K562 (cell line): ENCODE results near the gene KHSRP. TPM values are rescaled to one million over a fixed set of nuclear protein-coding genes. Genes with fewer than 3 reads are reported as not detected.

ENCODE experiments used
- ADNP ChIP-seq: fragments of 200-800 bp; sonication (Bioruptor generic); IDR thresholded peaks from 2 replicates; pipeline ENCODE4 v1.6.1; 2016; ENCODE audit warnings: missing genetic modification characterization, missing compliant biosample characterization
- ARID2 ChIP-seq: fragments of 450-650 bp; IDR thresholded peaks from 2 replicates; pipeline ENCODE4 v1.6.1; 2017; ENCODE audit warnings: antibody characterized with exemption, mild to moderate bottlenecking
- CBX1 ChIP-seq: sonication (generic); IDR thresholded peaks from 2 replicates; pipeline ENCODE4 v1.6.1; 2016; ENCODE audit warnings: antibody characterized with exemption, low read depth, mild to moderate bottlenecking
- CREBBP ChIP-seq: IDR thresholded peaks from one replicate; pipeline ENCODE4 v1.6.1; 2012; ENCODE audit warnings: low read depth, mild to moderate bottlenecking, control low read depth, inconsistent platforms, low read length
- ELK3 ChIP-seq: fragments of 450-650 bp; formaldehyde crosslinking; IDR thresholded peaks from 2 replicates; pipeline ENCODE4 v1.4.0; 2020; ENCODE audit warnings: mild to moderate bottlenecking
- ESRRA ChIP-seq: fragments of 450-650 bp; IDR thresholded peaks from 2 replicates; pipeline ENCODE4 v1.6.1; 2014; ENCODE audit warnings: low read depth, mild to moderate bottlenecking, moderate library complexity, borderline replicate concordance
- GATA2 ChIP-seq: sonication (generic); formaldehyde crosslinking; IDR thresholded peaks from 2 replicates; pipeline ENCODE4 v1.4.0; 2020; ENCODE audit warnings: mild to moderate bottlenecking, missing genetic modification reagents
- HCFC1 ChIP-seq: IDR thresholded peaks from 2 replicates; pipeline ENCODE4 v1.6.1; 2012; ENCODE audit warnings: low read depth, low read length, improper control_type of control experiment
- HNRNPLL ChIP-seq: fragments of 200-400 bp; formaldehyde crosslinking; IDR thresholded peaks from 2 replicates; pipeline ENCODE4 v1.6.1; 2017; ENCODE audit warnings: low read length, low read depth, mild to moderate bottlenecking; ENCODE audit not compliant: poor library complexity, severe bottlenecking
- HOMEZ ChIP-seq: fragments of 250-450 bp; sonication (Bioruptor Pico); IDR thresholded peaks from 2 replicates; pipeline ENCODE4 v1.4.0; 2020; ENCODE audit warnings: mild to moderate bottlenecking, moderate library complexity
- IRF1 ChIP-seq: sonication (generic); formaldehyde crosslinking; IDR thresholded peaks from 2 replicates; pipeline ENCODE4 v1.8.0; 2022; ENCODE audit warnings: missing genetic modification reagents, mild to moderate bottlenecking, borderline replicate concordance
- NCOA2 ChIP-seq, 2 experiments: fragments of 450-650 bp; IDR thresholded peaks; 2 replicates each; pipeline ENCODE4 v1.6.1; 2018; ENCODE audit warnings: mild to moderate bottlenecking in 2 of 2, moderate library complexity in 1 of 2; ENCODE audit not compliant: partially characterized antibody in 2 of 2
- NR4A1 ChIP-seq, 2 experiments: fragments of 250-450 bp in 1 of 2; fragments of 450-650 bp in 1 of 2; sonication (Bioruptor Pico) in 1 of 2; IDR thresholded peaks; 2 replicates each; pipeline versions ENCODE4 v1.4.0 to v1.6.1; 2016 to 2020; ENCODE audit warnings: mild to moderate bottlenecking in 2 of 2, missing compliant biosample characterization in 1 of 2, missing genetic modification characterization in 1 of 2, moderate library complexity in 1 of 2
- PRPF4 ChIP-seq: fragments of 200-400 bp; formaldehyde crosslinking; IDR thresholded peaks from one replicate; pipeline ENCODE4 v1.6.1; 2017; ENCODE audit warnings: low read length, low read depth, mild to moderate bottlenecking; ENCODE audit not compliant: insufficient read depth, poor library complexity, severe bottlenecking
- RBM17 ChIP-seq: fragments of 200-400 bp; formaldehyde crosslinking; IDR thresholded peaks from 2 replicates; pipeline ENCODE4 v1.6.1; 2017; ENCODE audit warnings: low read depth, mild to moderate bottlenecking, low read length, borderline replicate concordance
- SLC30A9 ChIP-seq: fragments of 250-450 bp; sonication (Bioruptor Pico); IDR thresholded peaks from 2 replicates; pipeline ENCODE4 v1.8.0; 2022; ENCODE audit warnings: mild to moderate bottlenecking, moderate library complexity
- SRSF3 ChIP-seq: fragments of 200-400 bp; formaldehyde crosslinking; IDR thresholded peaks from 2 replicates; pipeline ENCODE4 v1.6.1; 2016; ENCODE audit warnings: mild to moderate bottlenecking, low read length, moderate library complexity; ENCODE audit not compliant: insufficient read depth
- SRSF7 ChIP-seq: fragments of 200-400 bp; formaldehyde crosslinking; optimal IDR thresholded peaks from 2 replicates; pipeline ENCODE3; 2017; ENCODE audit warnings: mild to moderate bottlenecking, low read depth, low read length
- STAT5A ChIP-seq: IDR thresholded peaks from 2 replicates; pipeline ENCODE4 v1.6.1; 2012; ENCODE audit warnings: low read length, inconsistent platforms, borderline replicate concordance
- ZNF197 ChIP-seq: fragments of 200-800 bp; sonication (Bioruptor generic); IDR thresholded peaks from 2 replicates; pipeline ENCODE4 v1.6.1; 2016; ENCODE audit warnings: low read depth, missing genetic modification characterization, missing compliant biosample characterization
- ZNF311 ChIP-seq: fragments of 250-450 bp; sonication (Bioruptor Pico); IDR thresholded peaks from 2 replicates; pipeline ENCODE4 v1.4.0; 2020; ENCODE audit warnings: mild to moderate bottlenecking, moderate library complexity
- ZNF561 ChIP-seq: fragments of 450-650 bp; formaldehyde crosslinking; conservative IDR thresholded peaks from 2 replicates; pipeline ENCODE4 v1.4.0; 2020; ENCODE audit warnings: mild to moderate bottlenecking, moderate library complexity
- ZNF778 ChIP-seq: fragments of 450-650 bp; formaldehyde crosslinking; IDR thresholded peaks from 2 replicates; pipeline ENCODE4 v1.4.0; 2020; ENCODE audit warnings: mild to moderate bottlenecking, moderate library complexity
- polyA plus RNA-seq, 8 experiments: library from polyadenylated mRNA; depleted of rRNA in 4 of 8; stranded (reverse) in 5 of 8; unstranded in 3 of 8; fragments of >200 nt; fragmentation: Nextera tagmentation in 2 of 8; fragmentation: Illumina TruSeq in 1 of 8; extraction: Ambion mirVana in 2 of 8; extraction: Trizol in 1 of 8; gene quantifications; 2 replicates each; pipeline versions ENCODE4 v1.2.1 to v1.2.3, GENCODE V29; 2011 to 2014; ENCODE audit warnings: inconsistent platforms in 1 of 8, missing spikeins in 1 of 8
- total RNA-seq, 7 experiments: library from RNA; depleted of rRNA in 6 of 7; stranded (reverse); fragments of >200 nt in 6 of 7; fragmentation: Illumina TruSeq in 2 of 7; extraction: Trizol in 2 of 7; gene quantifications; 2 replicates each; pipeline versions ENCODE4 v1.2.1 to v1.2.3, GENCODE V29; 2011 to 2021; ENCODE audit warnings: low replicate concordance in 1 of 7

KHSRP gene
- total and polyA plus RNA-seq, 9 of the 15 experiments (the other 6 are each of a cell fraction or from before 2014, with no cell fraction given): 4.2 to 564 (median 139) TPM

GRCh38 chr19:6393074-6393982 is 31.3 kb downstream of the KHSRP start, which contains the start of gene GTF2F1 (continued):
- TF ChIP-seq CBX1 (no peak), SRSF7 (no peak), ELK3 (CRISPR knock-in tag) (no peak), HOMEZ (CRISPR knock-in tag) (no peak), ESRRA (0 out of 2 replicates have a peak, but pooled peaks have one; percentile 28), SLC30A9 (no peak), ZNF561 (CRISPR knock-in tag) (no peak), RBM17 (no peak), CREBBP (no peak), ADNP (no peak), IRF1 (CRISPR knock-in tag) (no peak), ZNF197 (0 out of 2 replicates have a peak, but pooled peaks have one; percentile 35), ZNF311 (CRISPR knock-in tag) (no peak), GATA2 (no peak), NR4A1 (CRISPR knock-in tag; IDR thresholded peaks at IDR 0.05) (no peak), NR4A1 (tag; IDR thresholded peaks at IDR 0.05) (no peak), ARID2 (no peak), NCOA2 (IDR thresholded peaks at IDR 0.05; ENCODE audit: partially characterized antibody in 2 of 2) (no peak), STAT5A (no peak), PRPF4 (no peak), ZNF778 (no peak), HNRNPLL (peak; percentile 33), SRSF3 (no peak), HCFC1 (peak; percentile 72)
